COLO668 (cell line): ENCODE results near the gene NONO.
A peak's percentile ranks its signal among the peaks of the same experiment; 100 is the strongest.
"Not testable (repeated sequence)": the region's sequence is repeated elsewhere in the genome, so short reads cannot be mapped to it uniquely, and the experiment has no call there.

ENCODE experiments used
- DNase-seq: peaks from one replicate; lab custom pipeline; 2025; ENCODE audit not compliant: unreplicated experiment; lab: John Stamatoyannopoulos, UW

Gene NONO

DNA sequence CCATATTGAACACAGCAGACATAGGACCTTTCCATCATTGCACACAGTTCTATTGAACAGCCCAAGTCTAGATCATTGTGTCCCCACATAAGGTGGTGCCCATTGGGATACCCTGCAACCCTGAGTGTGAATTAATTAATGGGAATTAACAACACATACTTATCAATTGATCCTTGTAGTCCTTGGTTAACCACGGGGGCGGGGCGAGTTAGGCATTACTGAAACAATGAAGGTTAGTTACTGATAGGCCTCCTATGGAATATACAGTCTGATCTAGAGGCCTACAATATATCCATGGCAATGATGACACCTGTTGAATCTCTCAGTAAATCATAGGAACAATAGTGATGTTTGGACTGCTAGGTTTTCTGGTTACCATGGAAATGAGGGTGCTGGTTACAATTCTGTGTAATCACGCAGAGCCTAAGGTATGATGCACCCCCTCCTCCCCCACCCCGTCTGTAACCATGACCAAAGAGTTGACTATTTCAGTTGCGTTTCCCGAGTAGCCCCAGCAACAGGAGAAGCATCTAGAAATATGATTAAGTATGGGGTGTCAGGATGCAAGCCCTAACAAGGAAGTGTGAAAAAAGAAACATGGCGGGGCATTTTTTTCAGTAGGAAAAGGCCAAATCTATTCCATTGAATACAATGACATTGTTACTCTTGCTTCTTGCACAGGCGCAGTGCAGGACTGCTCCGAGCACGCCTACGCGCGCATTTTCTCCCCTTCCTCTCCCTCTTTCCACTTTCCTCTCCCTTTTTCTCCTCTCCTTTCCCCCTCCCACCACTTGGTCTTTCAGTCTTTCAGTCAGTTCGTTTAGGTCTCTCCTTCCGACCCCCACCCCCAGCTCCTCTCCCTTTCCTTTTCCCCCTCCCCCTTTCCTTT lies 677 bp upstream of the NONO start:
- peak; percentile 30 for DNase-seq

- DNase-seq = no peak
Measured at GRCh38 chrX:71285929-71286328, 2.5 kb downstream of the NONO start.

GRCh38 chrX:71291381-71291780 lies 7.9 kb downstream of the NONO start:
- DNase-seq = no peak

- DNase-seq = no peak
Measured at GRCh38 chrX:71292669-71293365, 9.4 kb downstream of the NONO start.

GRCh38 chrX:71296806-71297205 lies 13.4 kb downstream of the NONO start:
- DNase-seq = no peak

DNA sequence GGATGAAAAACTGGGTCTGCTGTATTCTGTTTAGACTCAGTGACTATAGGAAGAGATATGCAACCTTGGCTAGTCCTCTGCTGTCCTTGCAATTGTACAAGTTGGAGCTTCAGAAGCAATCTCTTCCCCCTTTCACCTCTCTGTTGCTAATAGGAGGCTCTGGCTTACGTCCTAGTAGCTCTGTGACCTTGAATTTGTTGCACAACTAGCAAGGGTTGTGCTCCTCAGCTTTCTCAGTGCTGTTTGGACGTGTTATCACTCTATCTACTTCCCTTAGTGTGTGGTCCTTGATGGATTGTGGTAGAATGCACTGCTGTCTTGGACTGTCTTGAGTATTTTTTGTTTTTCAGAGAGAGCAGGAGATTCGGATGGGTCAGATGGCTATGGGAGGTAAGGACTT lies 14.7 kb downstream of the NONO start:
- DNase-seq = no peak

- DNase-seq = not testable (repeated sequence)
Measured at GRCh38 chrX:71300064-71300463, 16.6 kb downstream of the NONO start.

DNA sequence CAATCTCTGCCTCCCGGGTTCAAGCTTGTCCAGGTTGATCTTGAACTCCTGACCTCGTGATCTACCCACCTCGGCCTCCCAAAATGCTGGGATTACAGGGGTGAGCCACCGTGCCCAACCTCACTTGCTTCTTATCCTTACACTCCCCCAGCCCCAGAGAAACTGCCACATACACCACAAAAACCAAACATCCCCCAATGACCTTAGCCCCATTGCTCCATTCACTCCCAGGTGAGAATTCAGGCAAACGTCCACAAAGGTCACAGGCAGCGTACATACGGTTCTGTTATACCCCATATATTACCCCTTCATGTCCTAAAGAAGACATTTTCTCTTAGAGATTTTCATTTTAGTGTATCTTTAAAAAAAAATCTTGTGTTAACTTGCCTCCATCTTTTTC lies 17.1 kb downstream of the NONO start:
- DNase-seq = not testable (repeated sequence)

DNA sequence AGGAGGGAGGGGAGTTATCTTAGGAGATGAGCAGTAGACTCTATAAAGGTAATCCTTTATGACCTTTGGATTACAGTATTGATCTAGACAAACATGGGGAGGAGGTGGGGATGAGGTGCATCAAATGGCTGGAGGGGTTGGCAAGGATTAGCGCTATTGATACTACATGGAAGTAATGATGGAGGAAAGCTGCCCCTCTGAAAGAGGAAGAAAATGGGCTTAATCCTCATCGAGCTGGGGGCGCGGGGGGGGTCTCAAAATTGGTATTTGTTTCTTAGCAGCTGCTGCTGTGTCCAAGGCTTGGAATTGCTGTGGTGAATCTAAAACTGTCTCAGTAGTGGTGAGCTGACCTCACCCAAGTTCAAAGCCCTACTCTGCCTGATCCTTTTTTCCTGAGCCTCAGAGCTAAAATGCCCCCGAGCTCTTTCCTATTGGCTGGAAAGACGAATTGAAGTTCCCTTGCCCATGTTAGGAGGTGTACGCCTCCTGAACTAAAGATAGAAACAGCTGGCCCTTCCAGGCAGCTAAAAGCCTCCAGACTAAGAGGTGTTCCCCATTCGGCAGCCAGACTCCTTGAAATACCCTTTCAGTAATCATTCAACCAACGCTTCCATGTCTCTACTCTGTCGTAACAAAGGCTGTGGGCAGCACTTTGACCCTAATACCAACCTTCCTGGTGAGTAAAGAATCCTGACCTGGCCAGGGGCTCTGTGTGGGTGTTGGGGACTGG lies 17.9 kb downstream of the NONO start, which contains the start of gene ITGB1BP2:
Gene ITGB1BP2 (plus strand): TSS at position 556 of the 730 bp plus-strand sequence. CDS start 57 bp downstream, at position 613.
- no peak for DNase-seq

- no peak for DNase-seq
Measured at GRCh38 chrX:71302461-71303213, 19.2 kb downstream of the NONO start.

GRCh38 chrX:71304561-71304960 lies 21.1 kb downstream of the NONO start:
- no peak for DNase-seq

- no peak for DNase-seq
Measured at GRCh38 chrX:71315917-71316316, 32.5 kb downstream of the NONO start.

DNA sequence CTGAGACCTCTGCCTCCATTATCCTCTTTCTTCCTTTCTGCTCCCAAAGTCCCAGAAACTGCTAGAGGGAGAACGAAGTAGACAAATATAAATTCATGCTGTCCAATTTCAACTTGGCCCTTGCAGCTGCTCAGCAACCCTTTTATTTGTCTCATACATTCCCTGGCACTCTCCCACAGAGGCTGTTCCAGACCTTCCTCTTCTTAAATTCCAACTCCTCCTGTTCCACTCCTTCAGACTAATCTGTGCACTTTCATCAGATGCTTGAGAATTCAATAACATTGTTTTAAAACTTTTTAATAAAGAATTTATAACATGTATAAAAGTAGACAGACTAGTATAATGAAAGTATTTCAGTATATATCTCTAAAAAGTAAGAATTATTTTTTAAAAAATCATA lies 33.5 kb downstream of the NONO start:
- not testable (repeated sequence) for DNase-seq

DNA sequence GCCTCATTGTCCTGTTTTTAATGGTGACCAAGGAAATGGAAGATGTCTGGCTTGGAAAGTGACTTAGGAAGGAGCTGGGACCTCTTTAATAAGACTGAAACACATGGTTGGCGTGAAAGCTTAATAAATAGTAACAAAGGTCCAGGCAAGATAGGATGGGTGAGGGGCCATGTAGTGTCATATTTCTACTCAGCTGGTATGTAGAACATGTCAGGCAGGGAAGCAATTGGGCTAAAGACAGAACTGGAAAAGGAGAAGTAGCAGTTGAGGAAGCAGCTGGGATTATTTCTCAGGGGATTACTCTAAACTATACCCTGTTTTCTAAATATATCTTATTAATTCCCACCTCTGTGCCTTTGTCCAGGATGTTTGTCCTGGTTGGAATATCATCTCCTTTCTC lies 36.7 kb downstream of the NONO start:
- DNase-seq = no peak

GRCh38 chrX:71321731-71322130 lies 38.3 kb downstream of the NONO start:
- DNase-seq = no peak

- DNase-seq = not testable (repeated sequence)
Measured at GRCh38 chrX:71324452-71324851, 41.0 kb downstream of the NONO start.

- no peak for DNase-seq
Measured at GRCh38 chrX:71326394-71326793, 43.0 kb downstream of the NONO start.

- DNase-seq = not testable (repeated sequence)
Measured at GRCh38 chrX:71349151-71349665, 65.8 kb downstream of the NONO start.

GRCh38 chrX:71349867-71350266 lies 66.4 kb downstream of the NONO start:
- not testable (repeated sequence) for DNase-seq
